Measurements from ENCODE around the gene OLFM1. TPM values are rescaled to one million over a fixed set of nuclear protein-coding genes. Genes with fewer than 3 reads are reported as not detected.

The OLFM1 gene
- total RNA-seq, 4 donors from 2014 or later = 18.7 to 46.1 (median 38.6) TPM

GRCh38 chr9:135122316-135122715 is 34.8 kb downstream of the OLFM1 start:
- DNase-seq (ENCODE audit: extremely low spot score) = no peak
- peaks cover 0 to 19% (median 10%) of the 10 kb centered on the region in 4 donors for H3K36me3 ChIP-seq
- peaks cover 0 to 5% (median 0%) of the 10 kb centered on the region in 4 donors for H3K27me3 ChIP-seq
- no peaks in the 10 kb centered on the region for H3K9me3 ChIP-seq
- intact Hi-C loops (cut with DNase I) = no loop called here
- no peak overlapping the region for H3K4me3 ChIP-seq
- TF ChIP-seq POLR2AphosphoS5 (IDR thresholded peaks at IDR 0.05) = no peak
- TF ChIP-seq POLR2A (IDR thresholded peaks at IDR 0.05; ENCODE audit: low read depth) = no peak
- TF ChIP-seq EP300 (IDR thresholded peaks at IDR 0.05) = no peak
- TF ChIP-seq, protein P1, sequence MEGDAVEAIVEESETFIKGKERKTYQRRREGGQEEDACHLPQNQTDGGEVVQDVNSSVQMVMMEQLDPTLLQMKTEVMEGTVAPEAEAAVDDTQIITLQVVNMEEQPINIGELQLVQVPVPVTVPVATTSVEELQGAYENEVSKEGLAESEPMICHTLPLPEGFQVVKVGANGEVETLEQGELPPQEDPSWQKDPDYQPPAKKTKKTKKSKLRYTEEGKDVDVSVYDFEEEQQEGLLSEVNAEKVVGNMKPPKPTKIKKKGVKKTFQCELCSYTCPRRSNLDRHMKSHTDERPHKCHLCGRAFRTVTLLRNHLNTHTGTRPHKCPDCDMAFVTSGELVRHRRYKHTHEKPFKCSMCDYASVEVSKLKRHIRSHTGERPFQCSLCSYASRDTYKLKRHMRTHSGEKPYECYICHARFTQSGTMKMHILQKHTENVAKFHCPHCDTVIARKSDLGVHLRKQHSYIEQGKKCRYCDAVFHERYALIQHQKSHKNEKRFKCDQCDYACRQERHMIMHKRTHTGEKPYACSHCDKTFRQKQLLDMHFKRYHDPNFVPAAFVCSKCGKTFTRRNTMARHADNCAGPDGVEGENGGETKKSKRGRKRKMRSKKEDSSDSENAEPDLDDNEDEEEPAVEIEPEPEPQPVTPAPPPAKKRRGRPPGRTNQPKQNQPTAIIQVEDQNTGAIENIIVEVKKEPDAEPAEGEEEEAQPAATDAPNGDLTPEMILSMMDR (IDR thresholded peaks at IDR 0.05) = no peak
- WGBS = 91% methylated on average over 10 of the region's 12 CpGs
- H3K4me1 ChIP-seq = peaks cover 0 to 9% (median 6%) of the 10 kb centered on the region in 4 donors
- H3K27ac ChIP-seq (replicated peaks in 1 of 4) = no peak overlapping the region

DNA sequence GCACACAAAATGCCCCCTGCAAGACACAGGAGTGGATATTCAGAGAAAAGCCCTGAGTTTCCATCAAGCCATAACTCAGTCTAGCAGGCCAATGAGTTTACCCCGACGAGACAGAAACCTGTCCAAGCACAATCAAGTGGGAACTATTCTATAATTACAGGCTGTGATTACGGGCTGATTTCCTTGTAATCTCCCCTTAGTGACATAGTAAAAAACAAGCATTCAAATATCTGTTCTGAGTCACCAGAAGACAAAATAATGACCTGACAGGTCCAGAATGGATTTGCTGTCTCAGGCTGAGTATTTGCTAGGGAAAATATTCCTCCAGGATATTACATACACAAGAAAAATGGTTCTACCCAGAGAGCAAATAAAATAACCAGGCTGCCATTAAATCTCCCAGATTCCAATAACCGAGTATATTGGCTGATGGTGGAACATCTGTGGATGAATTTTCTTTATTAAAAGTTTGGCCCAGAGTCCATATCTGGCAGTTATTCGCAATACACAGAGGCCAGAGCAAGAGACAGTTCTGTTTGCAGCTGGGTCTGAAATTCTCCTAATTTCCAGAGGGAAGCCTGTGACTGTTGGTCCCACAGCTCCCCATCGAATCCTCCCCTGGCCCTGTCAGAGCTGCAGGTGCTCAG is 35.8 kb downstream of the OLFM1 start:
- Histone ChIP-seq H3K27me3 (peaks cover 0 to 12% (median 0%) of the 10 kb centered on the region in 4 donors), H3K4me1 (peaks cover 0 to 9% (median 6%) of the 10 kb centered on the region in 4 donors), H3K36me3 (peaks cover 0 to 19% (median 10%) of the 10 kb centered on the region in 4 donors), H3K27ac (replicated peaks in 1 of 4) (peak overlapping the region in 2 of 4 donors; percentile 29 to 45), H3K4me3 (no peak overlapping the region), H3K9me3 (no peaks in the 10 kb centered on the region)
- 74% methylated on average over 6 of the region's 6 CpGs for WGBS
- intact Hi-C loops (cut with DNase I) = no loop called here
- no peak for DNase-seq (ENCODE audit: extremely low spot score)
- TF ChIP-seq POLR2A (IDR thresholded peaks at IDR 0.05; ENCODE audit: low read depth) = no peak

GRCh38 chr9:135123773-135124134 is 36.3 kb downstream of the OLFM1 start:
- DNase-seq (ENCODE audit: extremely low spot score) = no peak
- H3K9me3 ChIP-seq = no peaks in the 10 kb centered on the region
- peak overlapping the region in 2 of 4 donors; percentile 29 to 45 for H3K27ac ChIP-seq (replicated peaks in 1 of 4)
- peaks cover 0 to 17% (median 0%) of the 10 kb centered on the region in 4 donors for H3K27me3 ChIP-seq
- H3K4me3 ChIP-seq = no peak overlapping the region
- 62% methylated on average over 6 of the region's 7 CpGs for WGBS
- TF ChIP-seq POLR2A (IDR thresholded peaks at IDR 0.05; ENCODE audit: low read depth) = no peak
- no peak for TF ChIP-seq EP300 (IDR thresholded peaks at IDR 0.05)
- no peak for TF ChIP-seq POLR2AphosphoS5 (IDR thresholded peaks at IDR 0.05)
- TF ChIP-seq, protein P1 (IDR thresholded peaks at IDR 0.05) = no peak
- intact Hi-C loops (cut with DNase I) = no loop called here
- H3K36me3 ChIP-seq = peaks cover 0 to 19% (median 10%) of the 10 kb centered on the region in 4 donors
- H3K4me1 ChIP-seq = peaks cover 0 to 9% (median 6%) of the 10 kb centered on the region in 4 donors

DNA sequence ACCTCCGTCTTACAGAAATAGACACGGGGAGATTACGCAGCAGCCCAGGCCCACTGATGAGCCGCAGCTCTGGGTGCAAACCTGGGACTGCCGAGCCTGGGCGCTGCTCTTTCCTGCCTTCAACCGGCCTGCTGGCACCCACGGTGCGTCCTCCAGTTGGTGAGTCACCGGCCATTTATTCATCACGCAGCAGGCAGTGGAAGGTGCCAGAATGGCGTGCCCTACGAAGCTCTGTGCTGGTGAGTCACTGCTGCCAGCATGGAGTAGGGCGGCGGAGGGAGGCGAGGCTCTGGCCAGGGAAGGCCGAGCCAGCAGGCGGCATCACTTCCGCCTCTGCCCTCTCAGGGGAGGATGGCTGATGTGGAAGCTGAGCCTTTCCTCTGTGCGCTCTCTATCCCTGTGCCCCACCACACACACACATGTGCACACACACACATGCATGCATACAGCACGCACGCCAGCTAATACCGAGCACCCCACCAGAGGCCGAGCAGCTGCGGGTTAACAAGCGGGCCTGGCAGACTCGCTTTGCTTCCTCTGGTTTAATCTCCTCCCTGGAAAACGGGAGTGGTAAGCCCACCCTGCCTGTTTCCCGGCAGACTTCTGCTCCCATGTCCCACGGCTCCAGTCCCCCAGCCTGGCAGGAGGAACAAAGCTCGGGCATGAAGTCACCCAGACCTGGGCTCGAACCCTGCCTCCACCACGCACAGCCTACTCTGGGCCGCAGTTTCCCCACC is 39.2 kb downstream of the OLFM1 start:
- no peak for DNase-seq (ENCODE audit: extremely low spot score)
- peak in 1 of 2 donors; percentile 32 for TF ChIP-seq POLR2AphosphoS5 (IDR thresholded peaks at IDR 0.05)
- TF ChIP-seq, protein P1 (IDR thresholded peaks at IDR 0.05) = no peak
- no peaks in the 10 kb centered on the region for H3K9me3 ChIP-seq
- no peak overlapping the region for H3K4me3 ChIP-seq
- H3K27me3 ChIP-seq = peaks cover 0 to 46% (median 0%) of the 10 kb centered on the region in 4 donors
- peaks cover 0 to 9% (median 6%) of the 10 kb centered on the region in 4 donors for H3K4me1 ChIP-seq
- 85% methylated on average over 19 of the region's 34 CpGs for WGBS
- H3K36me3 ChIP-seq = no peaks in the 10 kb centered on the region
- intact Hi-C loops (cut with DNase I) = no loop called here
- no peak overlapping the region for H3K27ac ChIP-seq (replicated peaks in 1 of 4)

All from esophagus muscularis mucosa (tissue), 4 donors.